ENCODE data around the gene HSD17B10.
A peak's percentile ranks its signal among the peaks of the same experiment; 100 is the strongest.
"Not testable (repeated sequence)": the region's sequence is repeated elsewhere in the genome, so short reads cannot be mapped to it uniquely, and the experiment has no call there.

Gene HSD17B10

GRCh38 chrX:53438174-53438831 is 4.1 kb upstream of the HSD17B10 start:
- no peak for DNase-seq (ENCODE audit: low read depth in 3 of 3, low spot score in 1 of 3)

- no peak for DNase-seq (ENCODE audit: low read depth in 3 of 3, low spot score in 1 of 3)
Measured at GRCh38 chrX:53437206-53437605, 3.0 kb upstream of the HSD17B10 start.

- peak in 2 of 3 donors; percentile 12 to 27 for DNase-seq (ENCODE audit: low read depth in 3 of 3, low spot score in 1 of 3)
Measured at GRCh38 chrX:53435997-53436396, 1.8 kb upstream of the HSD17B10 start.

GRCh38 chrX:53430231-53430630 is 3.9 kb downstream of the HSD17B10 start:
- no peak for DNase-seq (ENCODE audit: low read depth in 3 of 3, low spot score in 1 of 3)

GRCh38 chrX:53429755-53430154 is 4.4 kb downstream of the HSD17B10 start:
- no peak for DNase-seq (ENCODE audit: low read depth in 3 of 3, low spot score in 1 of 3)

GRCh38 chrX:53422861-53423306 is 11.3 kb downstream of the HSD17B10 start, which contains the start of gene RIBC1:
Gene RIBC1, plus strand, starts transcription at chrX:53422873. Its CDS starts 3,404 bp downstream, at chrX:53426277.
- DNase-seq (ENCODE audit: low read depth in 3 of 3, low spot score in 1 of 3) = no peak

GRCh38 chrX:53422086-53422860 is 11.9 kb downstream of the HSD17B10 start, which contains the start of gene SMC1A:
Gene SMC1A, minus strand, starts transcription at chrX:53422654. Its CDS starts 54 bp downstream, at chrX:53422600.
- DNase-seq (ENCODE audit: low read depth in 3 of 3, low spot score in 1 of 3) = peak; percentile 79 to 95 (median 87)

- DNase-seq (ENCODE audit: low read depth in 3 of 3, low spot score in 1 of 3) = no peak
Measured at GRCh38 chrX:53421772-53422085, 12.4 kb downstream of the HSD17B10 start.

GRCh38 chrX:53421125-53421524 is 13.0 kb downstream of the HSD17B10 start:
- no peak for DNase-seq (ENCODE audit: low read depth in 3 of 3, low spot score in 1 of 3)

GRCh38 chrX:53420351-53420750 is 13.8 kb downstream of the HSD17B10 start:
- not testable (repeated sequence) for DNase-seq (ENCODE audit: low read depth in 3 of 3, low spot score in 1 of 3)

GRCh38 chrX:53412446-53412845 is 21.7 kb downstream of the HSD17B10 start:
- DNase-seq (ENCODE audit: low read depth in 3 of 3, low spot score in 1 of 3) = no peak

- DNase-seq (ENCODE audit: low read depth in 3 of 3, low spot score in 1 of 3) = no peak
Measured at GRCh38 chrX:53403535-53403934, 30.6 kb downstream of the HSD17B10 start.

- no peak for DNase-seq (ENCODE audit: low read depth in 3 of 3, low spot score in 1 of 3)
Measured at GRCh38 chrX:53398216-53398615, 36.0 kb downstream of the HSD17B10 start.

- no peak for DNase-seq (ENCODE audit: low read depth in 3 of 3, low spot score in 1 of 3)
Measured at GRCh38 chrX:53395605-53396298, 38.4 kb downstream of the HSD17B10 start.

- DNase-seq (ENCODE audit: low read depth in 3 of 3, low spot score in 1 of 3) = no peak
Measured at GRCh38 chrX:53383376-53384076, 50.6 kb downstream of the HSD17B10 start.

Measured in stimulated activated CD4-positive, alpha-beta T cell treated with anti-CD3 and anti-CD28 coated beads, TNF-alpha, amount 100 ng/mL, for 1 hour (primary cell).